ENCODE data around the gene GIGYF1. TPM values are rescaled to one million over a fixed set of nuclear protein-coding genes. Genes with fewer than 3 reads are reported as not detected.
A peak's percentile ranks its signal among the peaks of the same experiment; 100 is the strongest.

GIGYF1 gene
- total and polyA plus RNA-seq, 2 donors (not counting 3 experiments of a cell fraction or from before 2014, with no cell fraction given): 13.6 to 46.3 TPM

GRCh38 chr7:100692578-100692961, 1.5 kb downstream of the GIGYF1 start:
- Histone ChIP-seq H3K36me3 (ENCODE audit: control insufficient read depth in 2 of 2, extremely low read depth in 1 of 2, insufficient read depth in 2 of 2, low read length in 2 of 2) (peaks cover 0 to 19% of the 10 kb centered on the region in 2 experiments), H3K9ac (replicated peaks; ENCODE audit: extremely low read depth, insufficient read depth, low read length) (peak overlapping the region; percentile 78), H3K9me1 (replicated peaks; ENCODE audit: control insufficient read depth, extremely low read depth, insufficient read depth, low read length) (no peaks in the 10 kb centered on the region), H3K9me3 (replicated peaks; ENCODE audit: control insufficient read depth, insufficient read depth, low read length) (no peaks in the 10 kb centered on the region), H2AFZ (ENCODE audit: low read depth, low read length) (no peak overlapping the region), H3K4me2 (ENCODE audit: insufficient read depth, low read length) (peak overlapping the region; percentile 89), H3K27me3 (ENCODE audit: control insufficient read depth in 2 of 2, insufficient read depth in 2 of 2, low read length in 2 of 2) (no peaks in the 10 kb centered on the region), H3K79me2 (ENCODE audit: control insufficient read depth, insufficient read depth, low read length) (peaks cover 47% of the 10 kb centered on the region), H3K4me3 (replicated peaks in 1 of 3; ENCODE audit: insufficient read depth in 1 of 3, low read depth in 1 of 3, low read length in 3 of 3) (peak overlapping the region in 2 of 3 experiments; percentile 65 to 80), H4K20me1 (replicated peaks; ENCODE audit: control insufficient read depth, extremely low read depth, insufficient read depth, low read length) (peaks cover 2% of the 10 kb centered on the region), H3K27ac (ENCODE audit: insufficient read depth, low read depth, low read length) (no peak overlapping the region), H3K4me1 (ENCODE audit: control insufficient read depth, extremely low read depth, insufficient read depth, low read length) (peaks cover 16% of the 10 kb centered on the region)
- DNase-seq (ENCODE audit: low read depth, low spot score) (no peak), FAIRE-seq (peak; percentile 15)
- dilution Hi-C loops (cut with MboI; ENCODE audit: extremely low pct_ligation_motif_present, low sequenced_read_pairs) (no loop called here), intact Hi-C loops (cut with micrococcal nuclease) (loop anchor here (5.0 kb wide), 3 partner anchors 65 to 225 kb away; partner anchors contain the start of genes FBXO24 and LRCH4)
- ChIA-PET POLR2A (interaction anchor here (0.6 to 2.6 kb wide), 3 partner anchors 13 to 276 kb away, joined by 4 to 6 read pairs (median 4); partner anchors contain the start of genes FBXO24 and POP7), CTCF (interaction anchor here (1.0 to 7.5 kb wide), 15 partner anchors 10 to 227 kb away, joined by 3 to 76 read pairs (median 8); partner anchors contain the start of genes MOSPD3, POP7 and SLC12A9)
- TF ChIP-seq POLR2A (IDR thresholded peaks at IDR 0.05; ENCODE audit: low read depth, low read length) (no peak), FOS (IDR thresholded peaks at IDR 0.05; ENCODE audit: borderline replicate concordance, insufficient read depth, low read length) (no peak), POLR2AphosphoS5 (IDR thresholded peaks at IDR 0.05; ENCODE audit: insufficient read depth, low read depth, low read length) (no peak), MYC (IDR thresholded peaks at IDR 0.05; ENCODE audit: low read depth, low read length) (no peak)
- BruUV-seq (replicated peaks): TSS peak; percentile 39

GRCh38 chr7:100691676-100692577, 2.1 kb downstream of the GIGYF1 start:
- no TSS peak for BruUV-seq (replicated peaks)
- H3K9ac ChIP-seq (replicated peaks; ENCODE audit: extremely low read depth, insufficient read depth, low read length): no peak overlapping the region

More at GRCh38 chr7:100691676-100692577, 2.1 kb downstream of the GIGYF1 start:
- CTCF ChIA-PET: interaction anchor here (0.6 to 7.5 kb wide), 18 partner anchors 10 to 229 kb away, joined by 3 to 76 read pairs (median 6); partner anchors contain the start of genes MOSPD3, POP7 and SLC12A9
- no peak overlapping the region for H3K27ac ChIP-seq (ENCODE audit: insufficient read depth, low read depth, low read length)
- TF ChIP-seq GATA2 (IDR thresholded peaks at IDR 0.05; ENCODE audit: insufficient read depth, insufficient read length, low read depth, low read length): no peak
- TF ChIP-seq POLR2A (IDR thresholded peaks at IDR 0.05; ENCODE audit: low read depth, low read length): no peak
- no peak for TF ChIP-seq POLR2AphosphoS5 (IDR thresholded peaks at IDR 0.05; ENCODE audit: insufficient read depth, low read depth, low read length)
- no peak for TF ChIP-seq EZH2 (IDR thresholded peaks at IDR 0.05; ENCODE audit: borderline replicate concordance, low read depth, low read length, severe bottlenecking)
- peak; percentile 86 to 89 for TF ChIP-seq CTCF (IDR thresholded peaks at IDR 0.05; ENCODE audit: extremely low read depth in 1 of 2, insufficient read depth in 1 of 2, low read depth in 1 of 2, low read length in 2 of 2)
- H3K36me3 ChIP-seq (ENCODE audit: control insufficient read depth in 2 of 2, extremely low read depth in 1 of 2, insufficient read depth in 2 of 2, low read length in 2 of 2): peaks cover 3 to 25% of the 10 kb centered on the region in 2 experiments
- H4K20me1 ChIP-seq (replicated peaks; ENCODE audit: control insufficient read depth, extremely low read depth, insufficient read depth, low read length): peaks cover 2% of the 10 kb centered on the region
- DNase-seq (ENCODE audit: low read depth, low spot score): peak; percentile 65
- dilution Hi-C loops (cut with MboI; ENCODE audit: extremely low pct_ligation_motif_present, low sequenced_read_pairs) (no loop called here), intact Hi-C loops (cut with micrococcal nuclease) (loop anchor here (1.0 to 5.0 kb wide), 5 partner anchors 19 to 225 kb away; partner anchors contain the start of genes FBXO24, GNB2 and LRCH4)
- no peaks in the 10 kb centered on the region for H3K27me3 ChIP-seq (ENCODE audit: control insufficient read depth in 2 of 2, insufficient read depth in 2 of 2, low read length in 2 of 2)
- peak; percentile 70 for FAIRE-seq
- H3K9me1 ChIP-seq (replicated peaks; ENCODE audit: control insufficient read depth, extremely low read depth, insufficient read depth, low read length): no peaks in the 10 kb centered on the region
- peaks cover 16% of the 10 kb centered on the region for H3K4me1 ChIP-seq (ENCODE audit: control insufficient read depth, extremely low read depth, insufficient read depth, low read length)
- peak overlapping the region; percentile 89 for H3K4me2 ChIP-seq (ENCODE audit: insufficient read depth, low read length)
- H3K4me3 ChIP-seq (replicated peaks in 1 of 3; ENCODE audit: insufficient read depth in 1 of 3, low read depth in 1 of 3, low read length in 3 of 3): peak overlapping the region in 1 of 3 experiments; percentile 65
- POLR2A ChIA-PET: interaction anchor here (0.5 to 2.6 kb wide), 3 partner anchors 14 to 545 kb away, joined by 4 to 6 read pairs (median 4); partner anchors contain the start of genes FBXO24 and POP7
- H3K79me2 ChIP-seq (ENCODE audit: control insufficient read depth, insufficient read depth, low read length): peaks cover 47% of the 10 kb centered on the region
- H3K9me3 ChIP-seq (replicated peaks; ENCODE audit: control insufficient read depth, insufficient read depth, low read length): no peaks in the 10 kb centered on the region
- no peak overlapping the region for H2AFZ ChIP-seq (ENCODE audit: low read depth, low read length)

Data from endothelial cell of umbilical vein (primary cell).